NCI-H128 (cell line): ENCODE results near the gene PLCH1.

Experiments
- DNase-seq: peaks from one replicate; lab custom pipeline; 2025; ENCODE audit not compliant: unreplicated experiment; lab: John Stamatoyannopoulos, UW

The PLCH1 gene

DNA sequence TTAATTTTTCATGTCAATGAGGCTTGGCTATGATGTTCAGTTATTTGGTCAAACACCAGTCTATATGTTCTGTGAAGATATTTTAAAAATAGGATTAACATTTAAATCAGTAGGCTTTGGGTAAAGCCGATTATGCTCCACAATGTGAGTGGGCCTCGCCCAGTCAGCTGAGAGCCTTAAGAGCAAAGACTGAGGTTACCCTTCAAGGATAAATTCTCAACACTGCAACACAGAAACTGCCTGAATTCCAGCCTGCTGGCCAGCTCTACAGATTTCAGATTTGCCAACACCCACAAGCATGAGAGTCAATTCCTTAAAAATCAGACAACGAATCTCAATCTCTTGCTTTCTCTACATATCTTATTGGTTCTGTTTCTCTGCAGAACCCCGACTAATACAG is 188.3 kb downstream of the PLCH1 start:
- DNase-seq = no peak

DNA sequence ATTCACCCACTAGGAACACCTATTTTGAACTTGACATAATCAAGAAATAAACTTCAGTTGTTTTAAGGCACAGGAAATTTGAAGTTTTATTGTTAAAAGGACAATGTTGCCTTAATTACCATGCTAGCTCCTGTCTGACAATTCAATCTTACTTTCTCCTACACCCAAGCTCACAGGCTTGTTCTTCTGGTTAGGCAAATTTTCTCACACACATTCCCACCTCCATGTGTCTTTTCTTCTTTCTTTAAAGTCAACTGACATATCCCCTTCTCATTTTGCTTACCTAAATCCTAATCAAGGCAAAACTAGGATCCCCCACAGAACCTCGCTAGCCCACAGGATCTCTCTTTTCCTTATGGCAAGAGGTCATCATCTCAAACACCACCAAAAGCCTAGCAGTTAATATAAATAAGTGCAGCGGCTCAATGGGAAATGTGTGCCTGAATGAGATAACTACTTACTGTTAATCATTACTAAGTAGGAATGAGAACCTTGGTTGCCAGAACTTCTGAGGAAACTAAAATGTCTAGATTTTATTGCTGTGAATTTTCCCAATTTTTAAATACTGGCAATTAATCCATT is 189.3 kb downstream of the PLCH1 start:
- no peak for DNase-seq

DNA sequence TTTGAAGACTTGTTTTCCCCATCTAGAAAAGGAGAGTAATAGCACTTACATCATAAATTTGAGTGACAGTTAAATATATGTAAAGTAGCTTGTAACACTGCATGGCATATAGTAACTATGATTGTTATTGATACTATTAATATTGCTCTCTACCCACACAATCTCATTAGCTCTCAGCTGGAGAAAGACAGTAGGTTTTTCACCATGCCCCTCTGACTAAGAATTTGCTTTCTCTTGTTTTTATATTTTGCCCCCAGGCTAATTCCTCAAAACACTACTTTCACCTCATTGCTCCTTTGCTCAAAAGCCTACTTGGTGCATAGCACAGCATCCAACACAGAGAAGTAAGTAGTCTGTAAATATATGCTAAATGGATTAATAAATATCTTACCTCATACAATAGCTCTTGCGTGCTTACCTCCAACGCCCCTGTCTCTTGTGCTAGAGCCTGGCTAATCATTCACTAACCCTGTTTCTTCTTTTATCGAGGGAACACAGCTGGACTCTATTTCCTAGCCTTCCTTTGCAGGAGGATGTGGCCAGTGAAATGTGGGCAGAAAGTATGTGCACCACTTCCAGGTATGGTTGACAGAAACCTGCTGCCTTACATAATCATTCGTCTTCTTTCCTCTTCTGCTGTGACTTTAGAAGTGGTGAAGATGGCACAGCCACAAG is 190.0 kb downstream of the PLCH1 start:
- no peak for DNase-seq

DNA sequence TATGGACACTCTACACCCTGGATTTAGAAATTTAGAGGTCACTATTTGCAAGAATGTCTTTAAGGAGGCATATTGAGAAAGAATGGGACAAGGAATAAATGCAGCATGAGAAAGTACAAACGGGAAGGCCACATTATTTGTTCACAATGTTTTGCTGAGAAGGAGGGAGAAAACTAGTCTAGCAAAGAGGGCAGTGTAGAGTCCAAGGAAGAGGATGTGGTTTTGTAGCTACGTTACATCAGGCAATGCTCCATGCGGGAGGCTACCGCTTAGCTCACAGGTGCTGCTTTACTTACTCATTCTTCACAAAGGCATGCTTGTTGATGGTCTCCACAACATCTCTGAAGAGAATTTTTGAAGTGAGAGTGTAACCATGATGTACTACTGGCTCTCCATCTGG is 191.1 kb downstream of the PLCH1 start:
- DNase-seq = no peak

DNA sequence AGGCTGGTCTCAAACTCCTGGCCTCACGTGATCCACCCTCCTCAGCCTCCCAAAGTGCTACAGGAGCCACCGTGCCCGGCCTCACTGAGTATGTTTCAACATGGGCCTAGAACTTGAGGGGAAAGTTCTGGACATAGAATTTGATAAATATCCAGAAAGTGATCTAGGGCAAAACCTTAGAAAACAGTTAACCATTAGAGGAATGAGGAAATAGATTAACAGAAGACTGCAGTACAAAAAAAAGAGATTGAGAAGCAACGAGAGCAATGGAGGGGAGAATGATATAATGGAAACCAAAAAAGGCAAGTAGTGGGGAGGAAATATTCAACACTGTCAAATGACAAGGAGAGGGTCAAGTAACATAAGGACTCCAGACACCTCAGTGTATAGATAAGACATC is 191.5 kb downstream of the PLCH1 start:
- no peak for DNase-seq

DNA sequence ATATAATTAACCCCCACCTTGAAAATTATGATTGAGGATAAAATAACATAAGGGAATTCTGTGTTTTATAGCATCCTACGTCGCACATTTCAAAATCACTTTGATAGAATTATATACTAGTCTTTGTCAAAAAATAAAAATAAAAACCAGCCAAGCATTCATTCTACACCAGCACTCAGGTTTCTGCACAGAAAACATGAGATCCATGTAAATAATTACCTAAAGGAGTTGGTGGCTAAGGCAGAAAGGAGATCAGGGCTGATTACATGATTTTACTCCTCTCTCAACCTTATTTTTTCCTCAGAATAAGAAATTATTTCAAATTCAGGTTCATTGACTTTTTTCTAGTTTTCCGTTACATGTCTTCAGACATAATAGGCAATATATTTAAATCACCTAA is 194.5 kb downstream of the PLCH1 start:
- DNase-seq = no peak

DNA sequence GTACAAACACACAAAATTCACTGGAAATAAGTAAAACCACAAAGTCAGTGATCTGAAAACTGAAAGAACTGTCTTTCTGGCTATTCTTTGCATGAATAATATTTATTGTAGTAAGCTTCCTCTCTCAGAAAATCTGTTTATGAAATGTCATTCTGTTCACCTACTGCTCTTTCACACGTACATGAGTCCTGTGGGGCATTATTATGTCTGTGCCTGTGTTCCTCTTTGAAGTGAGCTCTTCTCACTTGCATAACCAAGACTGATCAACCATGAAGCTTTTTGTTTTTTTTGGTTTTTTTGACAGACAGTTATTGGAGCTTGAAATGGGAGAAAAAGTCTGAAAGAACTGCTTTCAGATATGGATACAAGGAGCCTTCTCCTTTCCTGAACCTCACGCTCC is 195.8 kb downstream of the PLCH1 start:
- DNase-seq = no peak

DNA sequence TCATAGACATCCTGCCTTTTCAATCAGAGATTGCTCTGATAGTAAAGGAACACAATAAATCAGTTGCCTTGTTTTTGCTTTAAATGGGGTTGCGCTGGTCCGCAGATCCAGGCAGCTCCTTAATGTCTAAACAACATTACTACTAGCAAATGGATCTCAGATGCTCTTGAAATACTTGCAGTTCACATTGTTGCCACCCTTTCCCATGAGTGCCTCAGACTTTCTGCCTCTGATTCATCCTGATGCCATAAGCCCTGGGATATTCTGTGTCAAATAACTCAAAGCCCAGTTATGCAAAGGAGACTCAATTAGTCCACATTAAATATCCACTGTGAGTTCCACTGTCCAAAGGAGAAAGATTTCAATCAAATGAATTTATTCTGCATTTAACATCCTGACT is 196.7 kb downstream of the PLCH1 start:
- DNase-seq = no peak

DNA sequence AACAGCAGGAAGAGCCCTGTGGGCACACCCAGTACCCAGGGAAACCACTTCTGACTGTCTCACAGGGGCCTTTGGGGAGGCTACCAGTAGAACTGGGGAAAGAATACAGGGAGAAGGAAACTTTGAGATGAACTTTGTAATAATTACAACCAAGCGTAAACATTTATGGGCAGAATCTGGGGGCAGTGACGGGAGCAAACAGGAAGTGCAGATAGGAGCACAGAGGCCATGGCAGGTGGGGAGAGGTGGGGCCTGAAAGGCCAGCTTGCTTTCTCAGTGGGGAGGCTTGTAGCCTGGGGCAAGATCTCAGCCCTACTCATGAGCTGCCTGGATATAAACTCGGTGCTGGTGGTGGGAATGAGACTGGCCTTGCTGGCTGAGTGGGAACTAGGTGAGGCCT is 209.8 kb downstream of the PLCH1 start:
- DNase-seq = no peak

DNA sequence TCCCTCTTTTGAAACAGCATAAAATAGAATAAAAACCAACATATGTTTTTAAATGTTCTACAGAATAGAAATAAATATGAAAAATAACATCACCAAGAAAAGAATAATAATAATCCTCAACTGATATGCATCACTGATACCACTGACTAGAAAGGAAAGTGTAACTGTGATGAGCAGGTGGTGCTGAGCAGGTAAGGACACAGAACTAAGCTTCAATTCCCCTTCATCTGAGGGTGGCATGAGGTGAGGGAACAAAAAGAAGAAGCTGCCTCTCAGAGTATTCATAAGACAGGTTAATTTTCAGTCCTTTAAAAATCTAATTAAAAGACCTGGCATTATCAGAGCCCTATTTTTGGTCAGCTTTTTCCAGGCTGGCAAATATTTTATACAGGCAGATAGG is 216.3 kb downstream of the PLCH1 start:
- DNase-seq = no peak

DNA sequence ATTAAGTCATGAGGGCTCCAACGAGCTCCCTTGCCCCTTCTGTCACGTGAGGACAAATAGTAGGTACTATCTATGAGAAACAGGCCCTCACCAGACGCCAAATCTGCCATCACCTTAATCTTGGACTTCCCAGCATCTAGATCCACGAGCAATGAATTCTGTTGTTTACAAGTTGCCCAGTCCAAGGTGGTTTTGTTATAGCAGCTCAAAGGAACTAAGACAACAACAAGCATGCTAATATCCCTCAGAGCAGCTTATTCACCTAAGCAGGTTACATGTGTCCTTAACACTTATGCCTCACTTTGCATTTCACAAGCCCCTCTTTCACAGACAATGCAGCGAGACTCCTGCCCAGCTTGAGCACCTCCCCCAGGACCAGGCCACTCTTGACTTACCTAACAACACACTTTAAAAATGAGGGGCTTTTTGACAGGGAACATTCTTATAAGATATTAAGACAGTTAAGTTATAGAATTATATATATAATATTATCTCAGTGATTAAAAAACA is 219.5 kb downstream of the PLCH1 start:
- no peak for DNase-seq

DNA sequence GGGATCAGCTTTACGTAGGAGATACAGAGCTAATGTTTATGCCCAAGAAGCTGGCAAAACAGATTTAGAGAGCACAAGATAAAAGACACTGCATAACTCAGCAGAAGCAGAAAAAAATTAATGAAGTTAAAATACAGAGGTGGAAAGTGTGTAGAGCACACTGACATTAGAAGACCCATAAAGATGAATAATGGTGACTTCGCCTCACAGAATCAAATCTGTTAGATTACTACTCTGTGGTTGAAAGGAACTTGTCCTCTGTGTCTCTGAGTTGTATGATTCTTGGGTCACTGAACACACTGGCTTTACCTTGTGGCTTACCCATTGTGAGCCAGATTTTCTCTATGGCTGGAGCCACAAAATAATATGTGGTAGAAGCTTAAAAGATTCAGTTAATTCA is 224.4 kb downstream of the PLCH1 start:
- DNase-seq = no peak

DNA sequence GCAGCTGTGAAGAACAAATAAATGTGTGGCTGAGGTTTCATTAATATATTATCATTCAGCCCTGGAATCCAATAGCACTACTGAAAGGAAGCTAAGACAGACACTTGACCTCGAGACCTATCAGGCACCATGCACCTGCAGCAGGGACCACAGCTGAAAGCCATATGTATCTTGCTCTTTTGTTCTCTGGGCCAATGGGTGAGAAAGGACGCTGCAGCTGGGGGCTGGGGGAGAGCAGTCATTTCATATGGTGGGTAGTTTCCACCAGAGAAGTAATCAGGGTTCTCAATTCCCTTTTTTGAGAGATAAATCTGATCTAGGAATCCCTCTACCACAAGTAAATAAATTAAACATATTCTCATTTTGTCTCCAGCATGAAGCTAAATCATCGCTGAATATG is 225.8 kb downstream of the PLCH1 start:
- no peak for DNase-seq

DNA sequence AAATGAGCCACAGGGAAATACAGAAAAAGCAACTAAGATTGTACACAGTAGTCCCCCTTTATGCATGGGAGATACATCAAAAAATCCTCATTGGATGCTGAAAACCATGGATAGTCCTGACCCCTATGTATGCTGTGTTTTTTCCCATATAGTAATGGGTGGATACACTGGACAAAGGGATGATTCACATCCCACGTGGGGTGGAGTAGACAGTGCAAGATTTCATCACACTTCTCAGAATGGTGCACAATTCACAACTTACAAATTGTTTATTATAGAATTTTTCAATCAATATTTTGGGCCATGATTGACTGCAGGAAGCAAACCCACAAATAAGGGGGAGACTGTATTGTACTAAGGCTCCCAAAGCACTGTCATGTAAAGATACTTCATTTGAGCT is 227.0 kb downstream of the PLCH1 start:
- DNase-seq = no peak

DNA sequence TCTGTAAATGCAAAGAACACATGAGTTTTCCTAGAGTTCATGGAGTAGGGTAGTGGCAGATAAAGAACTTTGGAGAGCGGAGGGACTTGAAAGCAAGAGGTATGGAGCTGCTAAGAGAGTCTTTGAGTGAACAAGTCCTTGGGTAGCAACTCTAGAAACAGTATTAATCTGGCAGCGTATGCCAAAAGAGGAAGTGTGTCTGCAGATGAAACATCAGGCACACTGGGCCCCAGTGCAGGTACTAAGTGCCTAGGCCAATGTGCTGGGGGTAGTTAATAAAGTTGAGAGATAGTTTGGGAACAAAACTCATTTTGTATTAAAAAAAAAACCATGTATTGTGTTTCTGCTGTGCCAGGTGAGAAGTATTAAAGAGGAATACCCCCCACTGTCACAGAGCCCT is 228.4 kb downstream of the PLCH1 start:
- DNase-seq = no peak

DNA sequence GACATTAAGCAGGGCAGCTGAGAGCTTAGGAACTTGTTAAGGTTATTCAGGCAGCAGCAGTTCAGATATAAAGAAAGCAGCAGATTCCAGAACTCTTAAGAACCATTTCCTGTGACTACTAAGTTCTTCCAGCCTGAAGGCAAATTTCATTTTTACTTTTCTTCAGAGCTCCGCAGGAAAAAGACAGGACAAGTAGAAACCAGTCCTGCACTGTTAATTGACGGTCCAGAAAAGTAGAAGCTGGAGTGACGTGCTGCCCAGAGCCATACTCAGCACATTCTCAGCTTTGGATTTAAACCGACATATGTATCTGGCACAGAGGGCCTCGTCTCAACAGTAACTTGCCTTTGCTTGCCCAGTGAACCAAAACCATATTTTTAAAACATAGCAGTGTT is 232.0 kb downstream of the PLCH1 start:
- no peak for DNase-seq

DNA sequence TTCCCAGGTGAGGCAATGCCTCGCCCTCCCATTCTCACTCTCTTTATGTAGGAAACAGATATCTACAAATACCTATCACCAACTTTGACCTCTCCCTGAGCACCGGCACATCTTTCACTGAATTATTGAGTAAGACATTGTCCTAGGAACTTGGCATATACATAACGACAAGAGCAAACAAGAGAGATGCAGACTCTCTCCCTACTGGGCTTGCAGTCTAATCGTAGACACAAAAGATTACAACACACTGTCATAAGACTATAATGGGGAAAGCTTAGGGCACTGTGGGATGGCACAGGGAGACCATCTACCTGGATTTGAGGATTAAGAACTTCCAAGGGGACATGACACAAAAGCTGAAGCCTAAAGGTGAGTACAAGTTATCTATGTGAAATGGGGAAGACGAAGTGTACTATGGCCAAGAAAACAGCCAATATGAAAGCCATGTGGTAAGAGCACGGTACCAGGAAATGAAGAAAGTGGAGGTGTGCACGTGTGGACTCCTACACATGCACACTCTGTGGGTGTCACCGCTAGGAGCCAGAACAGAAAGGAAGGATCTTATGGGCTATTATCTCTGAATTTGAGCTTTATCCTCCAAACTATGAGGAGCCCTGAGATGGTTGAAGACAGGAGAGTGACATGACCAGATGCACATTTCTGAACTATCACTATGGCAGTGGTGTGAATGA is 232.6 kb downstream of the PLCH1 start:
- DNase-seq = no peak

DNA sequence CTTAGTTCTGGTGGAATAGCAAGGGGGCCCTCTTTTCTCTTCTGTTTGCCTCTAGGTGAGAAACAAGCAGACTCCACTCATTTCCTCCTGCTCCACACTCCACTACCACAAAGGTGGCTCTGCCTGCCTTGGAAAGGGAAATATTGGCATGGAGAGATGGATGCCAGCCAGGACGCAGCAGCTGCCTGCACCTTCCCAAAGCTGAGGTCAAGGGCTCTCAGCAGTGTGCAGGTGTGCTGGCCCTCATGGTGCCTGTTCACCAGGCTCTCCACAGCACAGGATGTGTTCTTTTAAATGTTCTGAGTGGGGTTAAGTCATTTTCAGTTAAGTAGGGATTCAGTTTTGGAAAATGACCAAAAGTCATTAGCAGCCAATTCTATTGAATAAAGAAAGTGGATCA is 240.2 kb downstream of the PLCH1 start:
- peak; percentile 80 for DNase-seq

DNA sequence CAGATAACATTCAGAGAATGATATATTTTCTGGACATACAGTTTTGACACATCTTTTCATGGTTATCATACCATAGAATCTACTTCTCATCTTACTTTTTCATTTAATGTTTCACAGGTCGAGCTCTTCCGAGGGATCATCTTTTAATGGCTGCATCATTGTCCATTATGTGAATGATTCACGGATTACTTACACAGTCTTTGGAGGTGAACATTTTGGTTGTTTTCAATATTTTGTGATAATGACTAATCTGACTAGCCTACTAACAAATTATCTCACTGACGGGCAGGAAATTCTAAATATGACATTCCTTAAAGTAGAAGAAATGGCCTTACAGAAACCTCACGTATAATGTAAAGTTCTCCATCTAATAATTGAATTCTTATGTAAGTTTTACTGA is 242.2 kb downstream of the PLCH1 start:
- no peak for DNase-seq

DNA sequence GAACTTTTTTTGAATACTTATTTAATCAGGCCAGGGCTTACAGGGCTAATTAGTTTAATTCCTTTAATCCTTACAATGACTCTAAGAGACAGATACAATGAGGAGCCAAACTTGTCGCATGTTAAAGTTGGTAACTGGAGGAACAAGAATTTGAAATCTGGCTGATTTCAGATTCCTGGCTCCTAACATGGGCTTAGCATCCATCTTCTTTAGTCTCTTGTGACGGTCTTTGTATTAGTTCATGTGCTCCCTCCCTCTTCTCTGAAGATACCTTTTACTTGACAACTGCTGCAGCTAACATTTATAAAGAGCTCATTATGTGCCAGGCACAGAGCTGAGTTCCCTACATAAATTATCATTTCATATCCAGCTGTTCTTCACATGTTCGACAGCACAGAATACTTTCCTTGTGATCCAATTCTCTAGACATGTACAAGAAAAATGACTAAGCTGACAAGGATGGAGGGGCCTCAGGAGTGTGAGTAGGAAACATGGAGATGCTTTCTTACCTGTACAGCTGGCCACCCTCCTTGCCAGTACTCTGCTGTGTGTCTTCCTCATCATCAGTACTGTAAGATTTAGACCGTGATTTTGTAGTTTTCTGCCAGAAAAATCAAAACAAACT is 244.6 kb downstream of the PLCH1 start:
- no peak for DNase-seq

DNA sequence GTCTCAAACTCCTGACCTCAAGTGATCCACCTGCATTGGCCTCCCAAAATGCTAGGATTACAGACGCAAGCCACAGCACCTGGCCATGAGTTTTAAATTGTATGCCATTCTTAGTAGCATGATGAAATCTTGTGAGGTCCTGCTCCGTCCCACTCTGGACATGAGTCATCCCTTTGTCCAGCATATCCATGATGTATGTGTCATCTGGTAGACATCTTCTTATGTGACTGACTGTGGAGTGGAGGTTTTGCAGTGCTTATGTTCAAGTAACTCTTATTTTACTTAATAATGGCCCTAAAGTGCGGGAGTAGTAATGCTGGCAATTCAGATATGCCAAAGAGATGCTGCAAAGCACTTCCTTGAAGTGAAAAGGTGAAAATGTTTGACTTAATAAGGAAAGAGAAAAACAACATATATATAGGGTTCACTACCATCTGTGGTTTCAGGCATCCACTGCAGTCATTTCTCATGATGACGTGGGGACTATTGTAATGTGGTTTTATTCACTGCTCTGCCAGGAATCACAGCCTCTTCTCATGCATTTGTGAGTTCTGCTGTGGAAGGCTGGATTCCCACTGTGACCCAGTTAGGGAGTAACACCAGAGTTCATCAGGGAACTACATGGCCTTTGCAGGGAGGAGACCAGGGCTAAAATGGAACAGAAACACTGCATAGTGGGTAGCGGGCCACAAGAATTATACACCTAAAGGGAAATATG is 246.8 kb downstream of the PLCH1 start:
- no peak for DNase-seq
